HepG2 (cell line): ENCODE measurements around the gene GNAT3. TPM values are rescaled to one million over a fixed set of nuclear protein-coding genes. Genes with fewer than 3 reads are reported as not detected.

Source experiments
- ATAC-seq: fragments of 200-7000 bp; cut with Tn5 transposase; 3 replicates; pipeline ENCODE4 v1.9.1; 2020; ENCODE audit warnings: mild to moderate bottlenecking, moderate library complexity
- BruUV-seq: library from RNA; stranded (reverse); fragments of 400-500 nt; replicated peaks from 2 replicates; lab custom pipeline; 2021; lab: Mats Ljungman, UMichigan
- CTCF ChIA-PET: fragments of 300-600 bp; formaldehyde crosslinking; extraction: SDS; loops from one replicate; lab custom pipeline; 2021; ENCODE audit warnings: low total read pairs, inconsistent platforms, low intra/inter-chr PET ratio; lab: Yijun Ruan, JAX
- POLR2A ChIA-PET: fragments of 350-600 bp; sonication (Branson Sonifier 250); formaldehyde crosslinking; loops from one replicate; lab custom pipeline; 2020; ENCODE audit warnings: antibody characterized with exemption, inconsistent platforms; lab: Yijun Ruan, JAX
- DNase-seq: peaks from one replicate; pipeline ENCODE4 v3.0.0-alpha.2; 2015; ENCODE audit warnings: low spot score
- FAIRE-seq: peaks from 3 replicates; lab custom pipeline; 2011; peaks lifted over from hg19 to GRCh38; lab: Jason Lieb, UNC
- H2AFZ ChIP-seq: one replicate; pipeline ENCODE4 v1.6.1; 2011; ENCODE audit warnings: low read length, inconsistent platforms
- H3K27ac ChIP-seq: fragments of 300-600 bp; 3 replicates; pipeline ENCODE4 v1.8.0; 2011; ENCODE audit warnings: mixed run types, mild to moderate bottlenecking, mixed read lengths, low read length, inconsistent platforms; ENCODE audit not compliant: insufficient read depth; ENCODE audit errors: extremely low read length
- H3K27me3 ChIP-seq, 2 experiments: fragments of 200-600 bp in 1 of 2; 2 replicates in 1 of 2; 3 replicates in 1 of 2; pipeline versions ENCODE4 v1.6.0 to v1.8.0; 2011; ENCODE audit warnings: low read length in 2 of 2, mild to moderate bottlenecking in 2 of 2, moderate library complexity in 2 of 2, inconsistent platforms in 1 of 2; ENCODE audit not compliant: insufficient read depth in 2 of 2, control insufficient read depth in 1 of 2
- H3K36me3 ChIP-seq, 2 experiments: fragments of 200-600 bp in 1 of 2; replicated peaks in 1 of 2; 2 replicates in 1 of 2; 3 replicates in 1 of 2; pipeline versions ENCODE4 v1.5.1 to v1.8.0; 2011; ENCODE audit warnings: low read length in 2 of 2, inconsistent platforms in 1 of 2; ENCODE audit not compliant: insufficient read depth in 2 of 2, control insufficient read depth in 1 of 2
- H3K4me1 ChIP-seq: 2 replicates; pipeline ENCODE4 v1.5.1; 2012; ENCODE audit warnings: low read length, inconsistent platforms; ENCODE audit not compliant: insufficient read depth
- H3K4me2 ChIP-seq: 2 replicates; pipeline ENCODE4 v1.6.0; 2011; ENCODE audit warnings: low read depth, low read length, inconsistent platforms
- H3K4me3 ChIP-seq, 3 experiments: fragments of 200-600 bp in 1 of 3; sonication (generic), shearing (Covaris generic) in 1 of 3; replicated peaks in 1 of 3; 2 replicates each; pipeline ENCODE4 v1.5.1; 2011 to 2016; ENCODE audit warnings: low read length in 3 of 3, inconsistent platforms in 2 of 3, low read depth in 2 of 3, mild to moderate bottlenecking in 2 of 3, control low read depth in 1 of 3, mixed read lengths in 1 of 3; ENCODE audit not compliant: insufficient read depth in 1 of 3
- H3K79me2 ChIP-seq: one replicate; pipeline ENCODE4 v1.6.1; 2011; ENCODE audit warnings: low read length, inconsistent platforms; ENCODE audit not compliant: insufficient read depth
- H3K9ac ChIP-seq: 2 replicates; pipeline ENCODE4 v1.6.0; 2011; ENCODE audit warnings: mild to moderate bottlenecking, low read depth, low read length, inconsistent platforms; ENCODE audit not compliant: insufficient read depth
- H3K9me3 ChIP-seq: 2 replicates; pipeline ENCODE4 v1.5.1; 2012; ENCODE audit warnings: mild to moderate bottlenecking, low read length
- H4K20me1 ChIP-seq: 2 replicates; pipeline ENCODE4 v1.6.0; 2011; ENCODE audit warnings: inconsistent platforms, mild to moderate bottlenecking, low read length, moderate library complexity; ENCODE audit not compliant: insufficient read depth
- EP300 ChIP-seq, 3 experiments: sonication (generic) in 1 of 3; formaldehyde crosslinking in 1 of 3; IDR thresholded peaks; 2 replicates each; pipeline versions ENCODE4 v1.5.1 to v1.6.1; 2011 to 2020; ENCODE audit warnings: low read depth in 2 of 3, low read length in 2 of 3, borderline replicate concordance in 1 of 3, improper control_type of control experiment in 1 of 3, mild to moderate bottlenecking in 1 of 3, missing genetic modification reagents in 1 of 3, moderate library complexity in 1 of 3
- FOSL2 ChIP-seq: sonication (generic); formaldehyde crosslinking; IDR thresholded peaks from 2 replicates; pipeline ENCODE4 v1.4.0; 2020; ENCODE audit warnings: missing genetic modification reagents
- HOXA3 ChIP-seq: sonication (generic); formaldehyde crosslinking; IDR thresholded peaks from 2 replicates; pipeline ENCODE4 v1.5.0; 2020; ENCODE audit warnings: missing genetic modification reagents
- PHF20 ChIP-seq: sonication (generic); formaldehyde crosslinking; IDR thresholded peaks from 2 replicates; pipeline ENCODE4 v1.5.0; 2020; ENCODE audit warnings: mild to moderate bottlenecking, missing genetic modification reagents
- SP140L ChIP-seq: sonication (generic); formaldehyde crosslinking; IDR thresholded peaks from 2 replicates; pipeline ENCODE4 v1.4.0; 2020; ENCODE audit warnings: missing genetic modification reagents, borderline replicate concordance
- TRIM24 ChIP-seq: sonication (generic); formaldehyde crosslinking; IDR thresholded peaks from 2 replicates; pipeline ENCODE4 v1.8.0; 2022; ENCODE audit warnings: mild to moderate bottlenecking, missing genetic modification reagents
- ZNF10 ChIP-seq: sonication (generic); formaldehyde crosslinking; IDR thresholded peaks from 2 replicates; pipeline ENCODE4 v1.4.0; 2020; ENCODE audit warnings: mild to moderate bottlenecking, low read depth, missing genetic modification reagents, borderline replicate concordance
- ZNF75D ChIP-seq: sonication (generic); formaldehyde crosslinking; IDR thresholded peaks from 2 replicates; pipeline ENCODE4 v1.8.1; 2023; ENCODE audit warnings: missing genetic modification reagents, mild to moderate bottlenecking, borderline replicate concordance
- ZNF878 ChIP-seq: sonication (generic); formaldehyde crosslinking; IDR thresholded peaks from 2 replicates; pipeline ENCODE4 v1.8.1; 2023; ENCODE audit warnings: mild to moderate bottlenecking, missing genetic modification reagents, moderate library complexity
- ZSCAN29 ChIP-seq: sonication (generic); formaldehyde crosslinking; conservative IDR thresholded peaks from 2 replicates; pipeline ENCODE4 v1.4.0; 2020; ENCODE audit warnings: mild to moderate bottlenecking, missing genetic modification reagents
- WGBS: methylation state at CpG from one replicate; pipeline ENCODE4 v1.1.6; 2017; ENCODE audit warnings: low lambda C conversion rate; 5-methylcytosine and 5-hydroxymethylcytosine counted together
- in situ Hi-C: cut with HindIII; loops from 2 replicates; pipeline ENCODE4 v1.10.0; 2017; ENCODE audit warnings: low pct_unique_long_range_greater_than_20kb; ENCODE audit not compliant: extremely low pct_ligation_motif_present
- intact Hi-C: fragments of 100-400 bp; cut with micrococcal nuclease; formaldehyde crosslinking; loops from one replicate; pipeline ENCODE4 v1.10.0; 2022; ENCODE audit not compliant: unreplicated experiment
- polyA plus RNA-seq, 8 experiments: library from polyadenylated mRNA; depleted of rRNA in 3 of 8; stranded (reverse) in 7 of 8; unstranded in 1 of 8; fragments of >200 nt; fragmentation: Illumina TruSeq in 4 of 8; extraction: Trizol in 4 of 8; gene quantifications; 2 replicates each; pipeline versions ENCODE4 v1.2.1 to v1.2.3, GENCODE V29; 2011 to 2016; ENCODE audit warnings: low read depth in 4 of 8, missing spikeins in 1 of 8, mixed read lengths in 1 of 8; ENCODE audit not compliant: insufficient read depth in 1 of 8
- total RNA-seq, 5 experiments: library from RNA; depleted of rRNA; stranded (reverse); fragments of >200 nt; fragmentation: Illumina TruSeq; extraction: Trizol; gene quantifications; 2 replicates each; pipeline ENCODE4 v1.2.3, GENCODE V29; 2016; ENCODE audit warnings: low read depth in 1 of 5
- TF ChIP-seq, protein P1 (sequence below): sonication (generic); formaldehyde crosslinking; IDR thresholded peaks from 2 replicates; pipeline ENCODE4 v1.5.0; 2020; ENCODE audit warnings: mild to moderate bottlenecking, missing genetic modification reagents
- TF ChIP-seq, protein P2 (sequence below): sonication (generic); formaldehyde crosslinking; IDR thresholded peaks from 2 replicates; pipeline ENCODE4 v1.4.0; 2020; ENCODE audit warnings: missing genetic modification reagents, borderline replicate concordance
- TF ChIP-seq, protein P3 (sequence below): sonication (generic); formaldehyde crosslinking; IDR thresholded peaks from 2 replicates; pipeline ENCODE4 v1.8.1; 2022; ENCODE audit warnings: low read depth, mild to moderate bottlenecking, missing genetic modification reagents
- TF ChIP-seq, protein P4 (sequence below): sonication (generic); formaldehyde crosslinking; IDR thresholded peaks from 2 replicates; pipeline ENCODE4 v1.5.0; 2020; ENCODE audit warnings: missing genetic modification reagents

The GNAT3 gene
- total and polyA plus RNA-seq, 2 of the 13 experiments (the other 11 are each of a cell fraction or from before 2014, with no cell fraction given) = not detected

DNA sequence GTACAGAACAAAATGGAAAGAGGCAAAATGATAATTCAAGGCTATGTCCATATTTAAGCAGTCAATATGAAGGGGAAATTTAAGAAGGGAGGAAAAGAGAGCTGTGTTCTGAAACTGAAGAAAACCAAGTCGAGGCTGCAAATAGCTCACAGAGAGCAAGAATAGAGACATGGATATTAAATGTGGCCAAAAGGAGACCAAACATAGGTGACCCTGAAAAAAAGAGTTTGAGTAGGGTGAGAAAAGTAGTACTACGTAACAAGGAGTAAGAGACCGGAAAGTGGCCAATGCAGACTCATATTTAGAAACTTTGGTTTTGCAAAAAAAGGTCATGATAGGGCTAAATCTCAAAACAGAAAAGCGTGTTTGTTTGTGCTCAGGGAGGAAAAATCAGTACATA is 84.6 kb downstream of the GNAT3 start:
- in situ Hi-C loops (loop anchor here (25.0 kb wide), 1 partner anchor 1035 kb away; no protein-coding TSS in a partner anchor), intact Hi-C loops (loop anchor here (10.0 kb wide), 1 partner anchor 1048 kb away; no protein-coding TSS in a partner anchor)
- H3K36me3 ChIP-seq = no peaks in the 10 kb centered on the region
- ChIA-PET CTCF (no interaction called here), POLR2A (no interaction called here)
- no peak for DNase-seq
- H2AFZ ChIP-seq = no peak overlapping the region
- H3K27me3 ChIP-seq = no peaks in the 10 kb centered on the region
- no peak for FAIRE-seq
- no peaks in the 10 kb centered on the region for H3K4me1 ChIP-seq
- no peaks in the 10 kb centered on the region for H3K79me2 ChIP-seq
- ATAC-seq = no peak
- no peak overlapping the region for H3K9ac ChIP-seq
- H4K20me1 ChIP-seq = no peaks in the 10 kb centered on the region
- H3K9me3 ChIP-seq = no peaks in the 10 kb centered on the region
- H3K4me2 ChIP-seq = no peak overlapping the region
- H3K4me3 ChIP-seq = no peak overlapping the region
- H3K27ac ChIP-seq = no peak overlapping the region
- WGBS = 39% methylated on average over 4 of the region's 4 CpGs
- no TSS peak for BruUV-seq
- TF ChIP-seq, protein P1, sequence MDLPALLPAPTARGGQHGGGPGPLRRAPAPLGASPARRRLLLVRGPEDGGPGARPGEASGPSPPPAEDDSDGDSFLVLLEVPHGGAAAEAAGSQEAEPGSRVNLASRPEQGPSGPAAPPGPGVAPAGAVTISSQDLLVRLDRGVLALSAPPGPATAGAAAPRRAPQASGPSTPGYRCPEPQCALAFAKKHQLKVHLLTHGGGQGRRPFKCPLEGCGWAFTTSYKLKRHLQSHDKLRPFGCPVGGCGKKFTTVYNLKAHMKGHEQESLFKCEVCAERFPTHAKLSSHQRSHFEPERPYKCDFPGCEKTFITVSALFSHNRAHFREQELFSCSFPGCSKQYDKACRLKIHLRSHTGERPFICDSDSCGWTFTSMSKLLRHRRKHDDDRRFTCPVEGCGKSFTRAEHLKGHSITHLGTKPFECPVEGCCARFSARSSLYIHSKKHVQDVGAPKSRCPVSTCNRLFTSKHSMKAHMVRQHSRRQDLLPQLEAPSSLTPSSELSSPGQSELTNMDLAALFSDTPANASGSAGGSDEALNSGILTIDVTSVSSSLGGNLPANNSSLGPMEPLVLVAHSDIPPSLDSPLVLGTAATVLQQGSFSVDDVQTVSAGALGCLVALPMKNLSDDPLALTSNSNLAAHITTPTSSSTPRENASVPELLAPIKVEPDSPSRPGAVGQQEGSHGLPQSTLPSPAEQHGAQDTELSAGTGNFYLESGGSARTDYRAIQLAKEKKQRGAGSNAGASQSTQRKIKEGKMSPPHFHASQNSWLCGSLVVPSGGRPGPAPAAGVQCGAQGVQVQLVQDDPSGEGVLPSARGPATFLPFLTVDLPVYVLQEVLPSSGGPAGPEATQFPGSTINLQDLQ (CRISPR knock-in tag) = no peak
- TF ChIP-seq TRIM24 (CRISPR knock-in tag) (no peak), PHF20 (no peak), SP140L (CRISPR knock-in tag) (no peak), ZSCAN29 (CRISPR knock-in tag) (no peak), ZNF10 (CRISPR knock-in tag) (no peak), EP300 (IDR thresholded peaks at IDR 0.05; ENCODE audit: low read depth in 2 of 2, low read length in 2 of 2) (no peak), EP300 (CRISPR knock-in tag; IDR thresholded peaks at IDR 0.05; ENCODE audit: borderline replicate concordance) (no peak), FOSL2 (CRISPR knock-in tag) (no peak), ZNF75D (no peak), ZNF878 (CRISPR knock-in tag) (no peak), HOXA3 (CRISPR knock-in tag) (no peak)
- TF ChIP-seq, protein P2, sequence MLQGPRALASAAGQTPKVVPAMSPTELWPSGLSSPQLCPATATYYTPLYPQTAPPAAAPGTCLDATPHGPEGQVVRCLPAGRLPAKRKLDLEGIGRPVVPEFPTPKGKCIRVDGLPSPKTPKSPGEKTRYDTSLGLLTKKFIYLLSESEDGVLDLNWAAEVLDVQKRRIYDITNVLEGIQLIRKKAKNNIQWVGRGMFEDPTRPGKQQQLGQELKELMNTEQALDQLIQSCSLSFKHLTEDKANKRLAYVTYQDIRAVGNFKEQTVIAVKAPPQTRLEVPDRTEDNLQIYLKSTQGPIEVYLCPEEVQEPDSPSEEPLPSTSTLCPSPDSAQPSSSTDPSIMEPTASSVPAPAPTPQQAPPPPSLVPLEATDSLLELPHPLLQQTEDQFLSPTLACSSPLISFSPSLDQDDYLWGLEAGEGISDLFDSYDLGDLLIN (CRISPR knock-in tag) = no peak
- TF ChIP-seq, protein P3, sequence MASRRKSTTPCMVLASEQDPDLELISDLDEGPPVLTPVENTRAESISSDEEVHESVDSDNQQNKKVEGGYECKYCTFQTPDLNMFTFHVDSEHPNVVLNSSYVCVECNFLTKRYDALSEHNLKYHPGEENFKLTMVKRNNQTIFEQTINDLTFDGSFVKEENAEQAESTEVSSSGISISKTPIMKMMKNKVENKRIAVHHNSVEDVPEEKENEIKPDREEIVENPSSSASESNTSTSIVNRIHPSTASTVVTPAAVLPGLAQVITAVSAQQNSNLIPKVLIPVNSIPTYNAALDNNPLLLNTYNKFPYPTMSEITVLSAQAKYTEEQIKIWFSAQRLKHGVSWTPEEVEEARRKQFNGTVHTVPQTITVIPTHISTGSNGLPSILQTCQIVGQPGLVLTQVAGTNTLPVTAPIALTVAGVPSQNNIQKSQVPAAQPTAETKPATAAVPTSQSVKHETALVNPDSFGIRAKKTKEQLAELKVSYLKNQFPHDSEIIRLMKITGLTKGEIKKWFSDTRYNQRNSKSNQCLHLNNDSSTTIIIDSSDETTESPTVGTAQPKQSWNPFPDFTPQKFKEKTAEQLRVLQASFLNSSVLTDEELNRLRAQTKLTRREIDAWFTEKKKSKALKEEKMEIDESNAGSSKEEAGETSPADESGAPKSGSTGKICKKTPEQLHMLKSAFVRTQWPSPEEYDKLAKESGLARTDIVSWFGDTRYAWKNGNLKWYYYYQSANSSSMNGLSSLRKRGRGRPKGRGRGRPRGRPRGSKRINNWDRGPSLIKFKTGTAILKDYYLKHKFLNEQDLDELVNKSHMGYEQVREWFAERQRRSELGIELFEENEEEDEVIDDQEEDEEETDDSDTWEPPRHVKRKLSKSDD (CRISPR knock-in tag) = no peak
- TF ChIP-seq, protein P4, sequence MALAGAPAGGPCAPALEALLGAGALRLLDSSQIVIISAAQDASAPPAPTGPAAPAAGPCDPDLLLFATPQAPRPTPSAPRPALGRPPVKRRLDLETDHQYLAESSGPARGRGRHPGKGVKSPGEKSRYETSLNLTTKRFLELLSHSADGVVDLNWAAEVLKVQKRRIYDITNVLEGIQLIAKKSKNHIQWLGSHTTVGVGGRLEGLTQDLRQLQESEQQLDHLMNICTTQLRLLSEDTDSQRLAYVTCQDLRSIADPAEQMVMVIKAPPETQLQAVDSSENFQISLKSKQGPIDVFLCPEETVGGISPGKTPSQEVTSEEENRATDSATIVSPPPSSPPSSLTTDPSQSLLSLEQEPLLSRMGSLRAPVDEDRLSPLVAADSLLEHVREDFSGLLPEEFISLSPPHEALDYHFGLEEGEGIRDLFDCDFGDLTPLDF (CRISPR knock-in tag) = no peak
